ENCODE measurements around the gene TPRG1L. TPM values are rescaled to one million over a fixed set of nuclear protein-coding genes. Genes with fewer than 3 reads are reported as not detected.

TPRG1L gene
- total RNA-seq, 1 donor from 2014 or later = 26.5 TPM

DNA sequence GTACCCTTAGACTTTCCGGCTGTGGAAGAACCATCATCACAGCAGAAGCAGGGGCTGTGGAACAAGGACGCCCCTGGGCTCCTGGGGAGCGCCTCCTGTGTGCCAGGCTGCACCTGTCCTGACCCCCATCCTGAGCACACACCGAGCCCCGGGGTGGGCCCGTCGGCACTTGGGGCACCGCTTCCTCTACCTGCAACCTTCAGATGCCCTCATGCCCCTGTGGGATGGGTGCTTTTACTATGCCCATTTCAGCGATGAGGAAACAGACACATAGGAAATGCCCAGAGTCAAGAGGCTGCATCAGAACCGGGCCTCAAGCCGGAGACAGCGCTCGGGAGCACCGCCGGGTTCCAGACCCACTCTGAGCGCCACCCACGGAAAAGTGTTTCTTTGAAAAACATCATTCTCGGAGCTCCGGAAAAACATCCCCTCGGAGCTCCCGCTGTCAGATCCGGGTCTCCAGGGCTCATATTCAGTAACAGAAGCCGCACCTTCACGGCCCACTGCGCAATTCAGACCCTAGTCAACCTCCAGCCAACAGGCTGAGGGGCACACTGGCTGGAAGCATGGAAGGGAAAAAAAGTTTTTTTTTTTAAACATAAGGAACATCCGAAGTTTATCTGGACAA is 8.0 kb downstream of the TPRG1L start:
- intact Hi-C loops (cut with micrococcal nuclease) = no loop called here
- no peak for DNase-seq
- H3K27me3 Mint-ChIP-seq = no peaks in the 10 kb centered on the region
- H3K9me3 Mint-ChIP-seq = no peaks in the 10 kb centered on the region
- H3K27ac Mint-ChIP-seq = no peak overlapping the region
- TF ChIP-seq, protein P1, sequence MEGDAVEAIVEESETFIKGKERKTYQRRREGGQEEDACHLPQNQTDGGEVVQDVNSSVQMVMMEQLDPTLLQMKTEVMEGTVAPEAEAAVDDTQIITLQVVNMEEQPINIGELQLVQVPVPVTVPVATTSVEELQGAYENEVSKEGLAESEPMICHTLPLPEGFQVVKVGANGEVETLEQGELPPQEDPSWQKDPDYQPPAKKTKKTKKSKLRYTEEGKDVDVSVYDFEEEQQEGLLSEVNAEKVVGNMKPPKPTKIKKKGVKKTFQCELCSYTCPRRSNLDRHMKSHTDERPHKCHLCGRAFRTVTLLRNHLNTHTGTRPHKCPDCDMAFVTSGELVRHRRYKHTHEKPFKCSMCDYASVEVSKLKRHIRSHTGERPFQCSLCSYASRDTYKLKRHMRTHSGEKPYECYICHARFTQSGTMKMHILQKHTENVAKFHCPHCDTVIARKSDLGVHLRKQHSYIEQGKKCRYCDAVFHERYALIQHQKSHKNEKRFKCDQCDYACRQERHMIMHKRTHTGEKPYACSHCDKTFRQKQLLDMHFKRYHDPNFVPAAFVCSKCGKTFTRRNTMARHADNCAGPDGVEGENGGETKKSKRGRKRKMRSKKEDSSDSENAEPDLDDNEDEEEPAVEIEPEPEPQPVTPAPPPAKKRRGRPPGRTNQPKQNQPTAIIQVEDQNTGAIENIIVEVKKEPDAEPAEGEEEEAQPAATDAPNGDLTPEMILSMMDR (IDR thresholded peaks at IDR 0.05) = no peak
- peaks cover 79% of the 10 kb centered on the region for H3K36me3 Mint-ChIP-seq (ENCODE audit: low read depth)
- ATAC-seq (ENCODE audit: low read depth) = no peak
- peaks cover 9% of the 10 kb centered on the region for H3K4me1 Mint-ChIP-seq
- H3K4me3 Mint-ChIP-seq = no peak overlapping the region
- ChIA-PET CTCF (no interaction called here), POLR2A (no interaction called here)

DNA sequence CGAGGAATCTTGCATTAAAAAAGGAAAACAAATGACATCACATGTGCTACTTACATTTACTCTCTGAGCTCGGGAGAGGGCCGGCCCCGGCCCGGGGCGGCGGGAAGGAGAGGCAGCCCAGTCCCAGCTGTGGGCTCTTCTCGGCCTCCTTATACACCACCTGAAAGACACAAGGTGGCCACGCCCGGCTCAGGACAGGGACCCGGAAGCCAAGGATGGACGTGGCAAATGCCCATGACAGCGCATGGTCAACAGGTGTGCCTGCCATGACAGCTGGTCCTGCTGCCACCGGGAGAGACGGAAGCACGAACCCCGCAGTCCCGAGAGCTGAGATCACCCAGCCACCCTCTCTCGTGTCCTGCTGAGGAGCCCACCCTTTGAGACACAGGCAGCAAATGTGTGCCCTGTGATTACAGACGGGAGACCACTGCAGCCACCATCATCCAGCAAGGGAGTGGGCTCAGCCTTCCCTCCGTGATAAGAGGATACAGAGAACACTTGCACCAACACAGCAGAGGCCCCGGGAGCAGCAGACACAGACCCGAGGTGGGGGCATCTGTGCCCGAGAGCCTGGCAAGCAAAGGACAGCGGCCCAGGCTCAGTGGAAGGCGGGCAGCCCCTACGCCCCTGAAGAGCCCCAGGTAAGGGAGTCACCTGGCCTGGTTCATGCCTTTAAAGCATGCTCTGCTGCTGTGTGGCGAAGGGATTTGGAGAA is 8.7 kb downstream of the TPRG1L start:
- no peak overlapping the region for H3K4me3 Mint-ChIP-seq
- TF ChIP-seq, protein P1 (IDR thresholded peaks at IDR 0.05) = no peak
- CTCF ChIA-PET = no interaction called here
- peaks cover 9% of the 10 kb centered on the region for H3K4me1 Mint-ChIP-seq
- H3K27ac Mint-ChIP-seq = no peak overlapping the region
- POLR2A ChIA-PET = no interaction called here
- no peak for ATAC-seq (ENCODE audit: low read depth)
- no peaks in the 10 kb centered on the region for H3K9me3 Mint-ChIP-seq
- no peak for DNase-seq
- no peaks in the 10 kb centered on the region for H3K27me3 Mint-ChIP-seq
- H3K36me3 Mint-ChIP-seq (ENCODE audit: low read depth) = peaks cover 79% of the 10 kb centered on the region
- intact Hi-C loops (cut with micrococcal nuclease) = no loop called here

DNA sequence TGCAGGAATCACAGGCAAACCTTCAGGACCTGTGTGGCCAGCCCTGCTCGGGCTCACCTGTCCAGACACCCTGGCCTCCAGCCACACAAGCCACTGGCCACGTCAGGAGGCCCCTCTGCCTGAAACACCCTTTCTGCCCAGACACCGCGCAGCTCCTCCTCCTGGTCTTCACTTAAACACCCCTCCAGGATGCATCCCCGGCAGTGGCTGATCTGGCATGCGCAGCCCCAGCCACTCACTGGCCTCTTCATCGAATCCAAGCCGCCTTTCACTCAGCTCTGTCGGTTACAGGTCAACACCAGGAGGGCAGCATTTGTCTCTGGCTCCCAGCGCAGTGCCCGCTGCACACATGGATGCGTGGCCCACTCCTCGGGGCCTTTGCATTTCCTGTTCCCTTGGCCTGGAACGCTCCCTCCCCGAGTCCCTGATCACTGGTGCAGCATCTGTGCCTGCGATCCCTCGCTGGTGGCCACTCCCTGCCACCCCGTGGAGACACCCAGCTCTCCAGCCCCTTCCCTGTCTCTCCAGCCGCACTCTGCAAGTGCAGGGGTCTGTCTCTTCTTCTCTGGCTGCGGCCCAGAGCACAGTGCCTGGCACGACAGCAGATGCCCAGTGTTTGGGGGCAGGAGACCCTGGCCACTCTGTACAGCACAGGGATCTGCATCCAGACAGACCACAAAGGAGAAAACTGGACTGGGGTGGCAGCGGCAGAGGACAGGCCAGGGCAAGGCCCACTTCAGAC is 9.4 kb downstream of the TPRG1L start:
- Mint-ChIP-seq H3K27me3 (no peaks in the 10 kb centered on the region), H3K4me1 (peaks cover 9% of the 10 kb centered on the region), H3K36me3 (ENCODE audit: low read depth) (peaks cover 76% of the 10 kb centered on the region), H3K9me3 (no peaks in the 10 kb centered on the region), H3K27ac (no peak overlapping the region), H3K4me3 (no peak overlapping the region)
- TF ChIP-seq, protein P1 (IDR thresholded peaks at IDR 0.05) = no peak
- no peak for DNase-seq
- ATAC-seq (ENCODE audit: low read depth) = no peak
- intact Hi-C loops (cut with micrococcal nuclease) = no loop called here
- POLR2A ChIA-PET = no interaction called here
- CTCF ChIA-PET = no interaction called here

DNA sequence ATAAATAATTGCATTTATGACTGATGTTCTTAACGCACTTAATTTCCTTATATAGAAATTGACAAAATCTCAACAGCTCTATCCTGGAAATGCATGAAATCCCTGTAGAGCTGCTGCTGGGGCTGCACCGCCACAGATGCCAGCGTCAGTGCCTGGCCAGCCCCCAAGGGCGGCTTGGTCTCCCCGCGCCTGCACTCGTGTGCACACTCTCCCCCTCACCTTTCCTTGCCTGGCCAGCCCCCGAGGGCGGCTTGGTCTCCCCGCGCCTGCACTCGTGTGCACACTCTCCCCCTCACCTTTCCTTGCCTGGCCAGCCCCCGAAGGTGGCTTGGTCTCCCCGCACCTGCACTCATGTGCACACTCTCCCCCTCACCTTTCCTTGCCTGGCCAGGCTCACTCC is 11.3 kb downstream of the TPRG1L start:
- no peaks in the 10 kb centered on the region for H3K4me1 Mint-ChIP-seq
- DNase-seq (no peak), ATAC-seq (ENCODE audit: low read depth) (no peak)
- H3K36me3 Mint-ChIP-seq (ENCODE audit: low read depth) = peaks cover 64% of the 10 kb centered on the region
- H3K27ac Mint-ChIP-seq = no peak overlapping the region
- CTCF ChIA-PET = no interaction called here
- H3K9me3 Mint-ChIP-seq = no peaks in the 10 kb centered on the region
- TF ChIP-seq, protein P1 (IDR thresholded peaks at IDR 0.05) = no peak
- intact Hi-C loops (cut with micrococcal nuclease) = no loop called here
- POLR2A ChIA-PET = no interaction called here
- no peaks in the 10 kb centered on the region for H3K27me3 Mint-ChIP-seq
- no peak overlapping the region for H3K4me3 Mint-ChIP-seq

DNA sequence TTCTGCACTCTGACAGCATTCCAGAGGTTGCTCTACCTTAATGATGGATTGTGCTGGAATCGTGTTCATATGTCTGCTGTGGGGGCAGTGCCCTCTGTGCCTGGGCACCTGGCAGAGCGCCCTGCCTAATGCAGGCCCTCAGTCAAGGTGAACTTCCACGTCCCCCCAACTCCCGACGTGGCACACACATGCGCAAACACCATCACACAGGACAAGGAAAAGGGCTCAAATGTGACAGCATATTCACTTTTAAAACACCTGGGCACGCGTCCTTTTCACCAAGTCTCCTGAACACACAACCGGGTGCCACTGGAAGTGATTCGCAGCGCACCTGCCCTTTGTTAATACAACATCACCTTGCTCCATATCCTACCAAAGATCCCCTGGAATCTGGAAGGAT is 11.7 kb downstream of the TPRG1L start:
- H3K27me3 Mint-ChIP-seq = no peaks in the 10 kb centered on the region
- TF ChIP-seq, protein P1 (IDR thresholded peaks at IDR 0.05) = no peak
- H3K27ac Mint-ChIP-seq = no peak overlapping the region
- ChIA-PET POLR2A (no interaction called here), CTCF (no interaction called here)
- intact Hi-C loops (cut with micrococcal nuclease) = no loop called here
- no peaks in the 10 kb centered on the region for H3K9me3 Mint-ChIP-seq
- ATAC-seq (ENCODE audit: low read depth) (no peak), DNase-seq (no peak)
- no peaks in the 10 kb centered on the region for H3K4me1 Mint-ChIP-seq
- H3K36me3 Mint-ChIP-seq (ENCODE audit: low read depth) = peaks cover 68% of the 10 kb centered on the region
- H3K4me3 Mint-ChIP-seq = no peak overlapping the region
